ENCODE data around the gene PRRC2B.
"Not testable (repeated sequence)": the region's sequence is repeated elsewhere in the genome, so short reads cannot be mapped to it uniquely, and the experiment has no call there.

PRRC2B gene

DNA sequence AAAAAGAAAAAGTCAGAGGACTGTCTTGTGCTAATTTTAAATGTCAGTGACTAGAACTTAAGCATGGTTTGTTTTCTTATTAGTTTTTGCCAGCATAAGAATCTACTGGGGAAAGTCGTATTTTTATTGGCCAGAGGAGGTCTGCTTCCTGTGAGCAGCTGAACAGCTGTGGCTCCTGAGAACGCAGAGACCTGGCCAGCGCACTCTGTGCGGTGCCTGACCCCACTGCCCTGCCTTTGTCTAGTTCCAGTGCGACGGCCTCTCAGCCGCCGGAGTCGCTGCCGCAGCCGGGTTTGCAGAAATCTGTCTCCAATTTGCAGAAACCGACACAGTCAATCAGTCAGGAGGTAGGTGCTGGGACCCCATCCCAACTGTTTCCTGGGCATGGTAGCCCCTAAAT is 42.5 kb downstream of the PRRC2B start:
- Mint-ChIP-seq H3K4me3 (no peak overlapping the region), H3K4me1 (peaks cover 28% of the 10 kb centered on the region), H3K9me3 (no peaks in the 10 kb centered on the region), H3K36me3 (ENCODE audit: insufficient read depth) (peaks cover 74% of the 10 kb centered on the region), H3K27me3 (no peaks in the 10 kb centered on the region), H3K27ac (ENCODE audit: low read depth) (no peak overlapping the region)
- ATAC-seq (replicated peaks; ENCODE audit: extremely low read depth, poor library complexity, severe bottlenecking): no peak
- DNase-seq (ENCODE audit: low spot score in 2 of 2): no peak

DNA sequence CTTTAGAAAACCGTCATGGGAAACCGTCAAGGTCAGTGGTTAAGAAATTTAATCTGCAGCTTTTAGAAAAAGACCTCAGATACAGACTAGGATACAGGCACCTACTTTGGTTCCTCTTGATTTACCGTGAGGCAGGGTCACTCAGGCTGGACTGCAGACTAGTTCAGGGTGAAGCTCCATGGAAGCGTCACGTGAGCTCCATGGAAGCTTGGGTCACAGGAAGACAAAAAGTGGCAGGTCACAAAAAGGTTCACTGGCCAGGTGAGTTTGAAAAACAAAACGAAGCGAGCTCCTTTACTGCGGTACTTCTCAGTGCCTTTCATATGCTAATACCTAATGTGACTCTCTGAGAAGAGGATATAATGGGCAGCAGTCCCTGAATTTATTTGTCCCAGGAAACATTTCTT is 43.0 kb downstream of the PRRC2B start:
- Mint-ChIP-seq H3K4me1 (peaks cover 33% of the 10 kb centered on the region), H3K4me3 (no peak overlapping the region), H3K27ac (ENCODE audit: low read depth) (no peak overlapping the region), H3K36me3 (ENCODE audit: insufficient read depth) (peaks cover 79% of the 10 kb centered on the region), H3K9me3 (no peaks in the 10 kb centered on the region), H3K27me3 (no peaks in the 10 kb centered on the region)
- DNase-seq (ENCODE audit: low spot score in 2 of 2): no peak
- ATAC-seq (replicated peaks; ENCODE audit: extremely low read depth, poor library complexity, severe bottlenecking): no peak

DNA sequence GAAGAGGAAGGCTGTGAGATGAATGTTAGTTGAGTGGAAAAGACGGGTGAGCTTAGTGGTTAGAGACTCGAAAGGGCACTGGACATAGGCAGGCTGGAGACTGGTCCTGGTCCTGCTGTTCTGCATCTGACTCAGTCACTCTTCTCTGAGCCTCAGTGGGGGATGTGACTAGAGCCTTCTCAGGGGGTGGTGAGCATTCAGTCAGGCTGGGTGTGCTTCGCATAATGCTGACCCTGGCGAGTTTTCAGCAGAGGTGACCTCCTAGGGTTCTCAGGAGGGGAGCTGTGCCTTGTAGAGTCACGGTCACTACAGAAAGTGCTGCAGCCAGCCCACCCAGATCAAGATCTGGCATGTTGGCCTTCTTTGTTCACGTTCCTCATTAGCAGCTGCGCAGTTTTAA is 44.3 kb downstream of the PRRC2B start:
- H3K9me3 Mint-ChIP-seq: no peaks in the 10 kb centered on the region
- DNase-seq (ENCODE audit: low spot score in 2 of 2) (no peak), ATAC-seq (replicated peaks; ENCODE audit: extremely low read depth, poor library complexity, severe bottlenecking) (no peak)
- peaks cover 75% of the 10 kb centered on the region for H3K36me3 Mint-ChIP-seq (ENCODE audit: insufficient read depth)
- peaks cover 33% of the 10 kb centered on the region for H3K4me1 Mint-ChIP-seq
- H3K4me3 Mint-ChIP-seq: no peak overlapping the region
- no peaks in the 10 kb centered on the region for H3K27me3 Mint-ChIP-seq
- peak overlapping the region; percentile 80 for H3K27ac Mint-ChIP-seq (ENCODE audit: low read depth)

DNA sequence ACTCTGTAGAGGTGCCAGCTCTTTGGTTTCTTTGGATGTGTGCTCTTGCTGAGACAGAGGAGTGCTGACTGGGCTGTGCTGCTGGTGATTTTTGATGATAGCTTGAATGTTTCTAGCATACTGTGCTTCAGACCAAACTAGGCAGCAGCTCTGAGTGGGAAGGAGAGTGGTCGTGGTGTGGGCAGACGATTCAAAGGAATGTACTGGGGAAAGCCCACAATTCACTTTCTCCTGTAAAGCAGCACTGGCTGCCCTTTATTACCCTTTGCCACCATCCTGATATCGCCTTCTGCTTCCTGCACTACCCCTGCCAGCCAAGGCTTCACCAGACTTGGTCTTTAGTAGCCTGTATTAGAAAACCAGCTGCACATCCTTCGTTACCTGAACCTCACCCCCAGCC is 45.3 kb downstream of the PRRC2B start:
- Mint-ChIP-seq H3K27ac (ENCODE audit: low read depth) (peak overlapping the region; percentile 80), H3K36me3 (ENCODE audit: insufficient read depth) (peaks cover 74% of the 10 kb centered on the region), H3K9me3 (no peaks in the 10 kb centered on the region), H3K27me3 (no peaks in the 10 kb centered on the region), H3K4me3 (no peak overlapping the region), H3K4me1 (peaks cover 33% of the 10 kb centered on the region)
- ATAC-seq (replicated peaks; ENCODE audit: extremely low read depth, poor library complexity, severe bottlenecking) (no peak), DNase-seq (ENCODE audit: low spot score in 2 of 2) (no peak)

DNA sequence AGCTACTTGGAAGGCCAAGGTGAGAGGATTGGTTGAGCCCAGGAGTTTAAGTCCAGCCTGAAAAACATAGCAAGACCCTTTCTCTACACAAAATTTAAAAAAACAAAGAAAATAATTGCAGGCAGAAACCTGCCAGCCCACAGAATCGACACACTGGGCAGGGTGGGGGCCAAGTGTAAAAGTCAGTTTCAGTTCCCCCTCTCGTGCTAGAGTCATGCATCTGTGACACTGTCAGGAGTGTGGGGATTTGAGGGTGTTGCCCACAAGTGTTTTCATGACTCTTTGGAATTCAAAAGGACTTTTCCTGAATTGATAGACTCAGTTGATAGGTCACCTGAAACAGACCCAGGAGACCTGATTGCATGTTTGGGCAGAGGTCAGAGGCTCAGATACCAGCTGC is 47.6 kb downstream of the PRRC2B start:
- Mint-ChIP-seq H3K27ac (ENCODE audit: low read depth) (no peak overlapping the region), H3K27me3 (no peaks in the 10 kb centered on the region)

DNA sequence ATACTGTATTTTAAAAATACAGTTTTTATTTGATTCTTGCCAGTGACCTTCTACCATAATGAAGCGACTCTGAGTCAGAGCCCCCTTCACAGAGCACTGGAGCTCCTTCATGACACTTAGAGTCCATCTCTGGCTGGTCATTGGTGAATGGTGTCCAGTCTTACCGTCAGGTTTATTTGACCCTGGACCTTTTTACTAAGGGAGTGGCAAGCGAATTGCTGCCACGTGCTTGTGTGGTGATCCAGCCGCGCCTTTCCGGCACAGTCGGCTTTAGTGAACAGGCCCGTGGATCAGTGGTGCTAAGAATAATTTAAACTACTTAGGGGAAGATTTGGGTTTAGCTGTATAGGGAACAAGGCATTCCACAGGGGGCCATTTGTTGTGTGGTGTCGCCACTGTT is 48.5 kb downstream of the PRRC2B start:
- Mint-ChIP-seq H3K27ac (ENCODE audit: low read depth) (no peak overlapping the region), H3K9me3 (no peaks in the 10 kb centered on the region), H3K27me3 (no peaks in the 10 kb centered on the region), H3K4me3 (no peak overlapping the region), H3K4me1 (peaks cover 33% of the 10 kb centered on the region), H3K36me3 (ENCODE audit: insufficient read depth) (peaks cover 79% of the 10 kb centered on the region)
- ATAC-seq (replicated peaks; ENCODE audit: extremely low read depth, poor library complexity, severe bottlenecking) (no peak), DNase-seq (ENCODE audit: low spot score in 2 of 2) (no peak)

More for the DNA sequence above, 47.6 kb downstream of the PRRC2B start:
- DNase-seq (ENCODE audit: low spot score in 2 of 2) (no peak), ATAC-seq (replicated peaks; ENCODE audit: extremely low read depth, poor library complexity, severe bottlenecking) (peak; percentile 64)
- H3K36me3 Mint-ChIP-seq (ENCODE audit: insufficient read depth): peaks cover 75% of the 10 kb centered on the region
- no peak overlapping the region for H3K4me3 Mint-ChIP-seq
- no peaks in the 10 kb centered on the region for H3K9me3 Mint-ChIP-seq
- peaks cover 33% of the 10 kb centered on the region for H3K4me1 Mint-ChIP-seq

DNA sequence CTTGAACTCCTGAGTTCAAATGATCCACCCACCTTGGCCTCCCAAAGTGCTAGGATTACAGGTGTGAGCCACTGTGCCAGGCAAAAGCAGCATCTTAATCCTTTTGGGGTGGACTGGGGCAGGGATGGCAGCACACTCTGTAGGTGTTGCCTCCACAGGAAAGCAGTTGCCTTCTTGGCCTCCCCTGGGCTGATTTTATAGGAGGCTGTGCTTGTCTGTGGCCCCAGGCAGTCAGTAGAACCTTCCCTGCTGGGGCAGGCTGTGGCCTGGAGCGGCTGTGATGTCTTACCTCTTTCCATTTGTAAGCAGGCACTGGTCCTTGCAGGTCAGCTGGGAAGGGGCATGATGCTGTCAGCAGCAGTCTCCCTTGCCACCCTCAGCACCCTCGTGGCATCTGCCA is 49.8 kb downstream of the PRRC2B start:
- peak overlapping the region; percentile 46 for H3K27ac Mint-ChIP-seq (ENCODE audit: low read depth)
- H3K9me3 Mint-ChIP-seq: no peaks in the 10 kb centered on the region
- H3K4me1 Mint-ChIP-seq: peaks cover 33% of the 10 kb centered on the region
- no peak overlapping the region for H3K4me3 Mint-ChIP-seq
- ATAC-seq (replicated peaks; ENCODE audit: extremely low read depth, poor library complexity, severe bottlenecking) (no peak), DNase-seq (ENCODE audit: low spot score in 2 of 2) (no peak)
- H3K27me3 Mint-ChIP-seq: no peaks in the 10 kb centered on the region
- peaks cover 76% of the 10 kb centered on the region for H3K36me3 Mint-ChIP-seq (ENCODE audit: insufficient read depth)

DNA sequence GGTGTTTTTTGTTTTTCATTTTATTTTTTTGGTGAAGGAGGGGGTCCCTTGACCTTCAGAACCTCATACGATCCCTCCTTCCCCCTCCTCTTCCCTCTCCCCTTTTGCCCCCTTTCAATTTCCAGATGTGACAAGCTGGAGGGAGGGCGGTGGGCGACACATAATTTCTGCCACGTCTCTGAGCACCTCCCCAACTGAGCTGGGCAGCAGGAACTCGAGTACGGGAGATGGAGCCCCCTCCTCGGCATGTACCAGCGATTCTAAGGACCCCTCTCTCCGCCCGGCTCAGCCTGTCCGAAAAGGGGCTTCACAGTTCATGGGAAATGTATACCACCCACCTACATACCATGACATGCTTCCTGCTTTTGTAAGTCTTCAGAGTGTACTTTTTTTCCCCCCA is 52.4 kb downstream of the PRRC2B start:
- DNase-seq (ENCODE audit: low spot score in 2 of 2) (no peak), ATAC-seq (replicated peaks; ENCODE audit: extremely low read depth, poor library complexity, severe bottlenecking) (no peak)
- H3K9me3 Mint-ChIP-seq: no peaks in the 10 kb centered on the region
- no peak overlapping the region for H3K27ac Mint-ChIP-seq (ENCODE audit: low read depth)
- H3K27me3 Mint-ChIP-seq: no peaks in the 10 kb centered on the region
- no peak overlapping the region for H3K4me3 Mint-ChIP-seq
- peaks cover 13% of the 10 kb centered on the region for H3K4me1 Mint-ChIP-seq
- H3K36me3 Mint-ChIP-seq (ENCODE audit: insufficient read depth): peaks cover 82% of the 10 kb centered on the region

DNA sequence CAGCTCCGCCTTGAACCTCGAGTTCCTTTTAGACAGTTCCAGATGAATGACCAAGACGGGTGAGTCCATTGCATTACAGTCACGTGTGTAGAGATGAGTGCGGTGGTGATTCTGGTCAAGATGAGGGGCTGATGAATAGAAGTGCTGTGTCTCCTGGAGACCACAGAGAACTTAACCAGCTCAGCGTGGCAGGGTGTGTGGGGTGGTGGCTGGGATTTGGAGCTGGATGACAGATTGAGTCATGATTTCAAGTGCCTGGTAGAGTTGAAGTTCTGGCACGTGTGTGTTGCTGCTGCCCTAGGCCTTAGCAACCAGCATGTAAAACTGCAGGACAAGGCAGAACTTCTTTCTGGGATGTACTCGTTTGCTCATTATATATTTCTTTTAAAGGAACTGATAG is 53.3 kb downstream of the PRRC2B start:
- no peak for ATAC-seq (replicated peaks; ENCODE audit: extremely low read depth, poor library complexity, severe bottlenecking)
- Mint-ChIP-seq H3K27ac (ENCODE audit: low read depth) (no peak overlapping the region), H3K4me1 (peaks cover 16% of the 10 kb centered on the region), H3K4me3 (no peak overlapping the region), H3K27me3 (no peaks in the 10 kb centered on the region), H3K36me3 (ENCODE audit: insufficient read depth) (peaks cover 79% of the 10 kb centered on the region), H3K9me3 (no peaks in the 10 kb centered on the region)
- no peak for DNase-seq (ENCODE audit: low spot score in 2 of 2)

DNA sequence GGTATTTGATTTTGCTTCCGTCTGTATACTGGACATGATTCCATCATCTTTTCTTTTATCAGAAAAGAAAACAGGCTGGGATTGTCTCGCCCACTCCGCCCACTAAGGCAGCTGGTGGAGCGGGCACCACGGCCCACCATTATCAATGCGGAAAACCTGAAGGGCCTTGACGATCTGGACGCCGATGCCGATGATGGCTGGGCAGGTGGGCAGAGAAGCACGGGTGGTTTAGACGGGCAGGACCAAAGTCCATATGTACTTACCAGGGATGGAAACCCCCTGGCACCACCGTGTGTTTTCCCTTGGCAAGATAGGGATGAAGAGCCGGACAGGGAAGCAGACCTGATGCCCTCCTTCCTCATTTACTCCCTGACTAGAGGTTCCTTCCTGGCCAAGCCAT is 53.7 kb downstream of the PRRC2B start:
- Mint-ChIP-seq H3K36me3 (ENCODE audit: insufficient read depth) (peaks cover 81% of the 10 kb centered on the region), H3K27me3 (no peaks in the 10 kb centered on the region), H3K9me3 (no peaks in the 10 kb centered on the region), H3K4me1 (peaks cover 16% of the 10 kb centered on the region), H3K4me3 (no peak overlapping the region), H3K27ac (ENCODE audit: low read depth) (no peak overlapping the region)
- DNase-seq (ENCODE audit: low spot score in 2 of 2) (no peak), ATAC-seq (replicated peaks; ENCODE audit: extremely low read depth, poor library complexity, severe bottlenecking) (no peak)

DNA sequence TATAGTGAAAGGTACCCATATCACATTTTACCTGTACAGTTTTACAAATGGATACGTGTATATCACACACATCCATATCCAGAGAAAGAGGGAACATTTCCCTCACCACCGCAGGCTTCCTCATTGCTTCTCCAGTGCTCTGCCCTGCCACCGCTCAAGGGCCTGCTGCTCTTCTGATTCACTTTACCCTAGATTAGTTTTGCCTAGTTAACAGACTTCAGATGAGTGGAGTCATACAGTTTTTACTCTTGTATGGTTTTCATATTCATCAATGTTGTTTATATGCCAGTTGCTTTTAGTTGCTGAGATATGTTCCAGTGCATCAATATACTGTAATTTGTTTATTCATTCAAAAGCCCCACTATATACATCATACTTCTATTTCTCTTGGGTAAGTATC is 54.9 kb downstream of the PRRC2B start:
- ATAC-seq (replicated peaks; ENCODE audit: extremely low read depth, poor library complexity, severe bottlenecking) (no peak), DNase-seq (ENCODE audit: low spot score in 2 of 2) (no peak)
- no peaks in the 10 kb centered on the region for H3K9me3 Mint-ChIP-seq
- H3K4me1 Mint-ChIP-seq: peaks cover 22% of the 10 kb centered on the region
- peaks cover 76% of the 10 kb centered on the region for H3K36me3 Mint-ChIP-seq (ENCODE audit: insufficient read depth)
- no peak overlapping the region for H3K4me3 Mint-ChIP-seq
- peak overlapping the region; percentile 41 for H3K27ac Mint-ChIP-seq (ENCODE audit: low read depth)
- H3K27me3 Mint-ChIP-seq: no peaks in the 10 kb centered on the region

DNA sequence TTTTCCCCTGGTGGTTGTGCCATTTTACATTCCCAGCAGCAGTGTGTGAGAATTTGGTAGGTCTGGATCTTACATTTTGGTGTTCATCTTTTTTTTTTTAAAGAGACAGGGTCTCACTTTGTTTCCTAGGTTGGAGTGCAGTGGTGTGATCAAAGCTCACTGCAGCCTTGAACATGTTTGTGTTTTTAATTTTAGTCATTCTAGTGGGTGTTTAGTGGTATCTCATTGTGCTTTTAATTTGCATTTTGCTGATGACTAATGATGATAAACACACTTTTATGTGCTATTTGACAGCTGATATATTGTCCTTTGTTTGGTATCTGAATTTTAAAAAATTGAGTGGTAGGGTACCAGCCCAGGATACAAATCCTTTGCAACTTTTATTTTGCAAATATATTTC is 55.4 kb downstream of the PRRC2B start:
- H3K27me3 Mint-ChIP-seq: no peaks in the 10 kb centered on the region
- H3K9me3 Mint-ChIP-seq: no peaks in the 10 kb centered on the region
- ATAC-seq (replicated peaks; ENCODE audit: extremely low read depth, poor library complexity, severe bottlenecking): no peak
- H3K27ac Mint-ChIP-seq (ENCODE audit: low read depth): peak overlapping the region; percentile 41
- H3K4me3 Mint-ChIP-seq: no peak overlapping the region
- peaks cover 27% of the 10 kb centered on the region for H3K4me1 Mint-ChIP-seq
- peaks cover 76% of the 10 kb centered on the region for H3K36me3 Mint-ChIP-seq (ENCODE audit: insufficient read depth)
- no peak for DNase-seq (ENCODE audit: low spot score in 2 of 2)

DNA sequence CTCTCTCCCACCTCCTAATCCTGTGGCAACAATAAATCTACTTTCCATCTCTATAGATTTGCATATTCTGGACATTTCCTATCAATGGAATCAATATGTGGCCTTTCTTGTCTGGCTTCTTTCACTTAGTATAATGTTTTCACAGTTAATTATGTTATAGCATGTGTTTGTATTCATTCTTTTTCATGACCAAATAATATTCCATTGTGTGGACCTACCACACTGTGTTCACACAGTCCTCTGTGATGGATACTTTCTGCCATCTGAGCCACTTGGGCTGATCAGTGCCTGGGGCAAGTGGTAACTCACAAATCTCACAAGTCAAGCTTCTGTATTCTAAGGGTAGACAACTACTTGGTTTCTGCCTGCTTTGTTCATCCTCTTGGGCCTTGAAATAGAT is 60.1 kb downstream of the PRRC2B start:
- Mint-ChIP-seq H3K4me1 (peaks cover 31% of the 10 kb centered on the region), H3K9me3 (no peaks in the 10 kb centered on the region), H3K27me3 (no peaks in the 10 kb centered on the region), H3K4me3 (no peak overlapping the region), H3K27ac (ENCODE audit: low read depth) (no peak overlapping the region), H3K36me3 (ENCODE audit: insufficient read depth) (peaks cover 81% of the 10 kb centered on the region)
- DNase-seq (ENCODE audit: low spot score in 2 of 2) (no peak), ATAC-seq (replicated peaks; ENCODE audit: extremely low read depth, poor library complexity, severe bottlenecking) (no peak)

DNA sequence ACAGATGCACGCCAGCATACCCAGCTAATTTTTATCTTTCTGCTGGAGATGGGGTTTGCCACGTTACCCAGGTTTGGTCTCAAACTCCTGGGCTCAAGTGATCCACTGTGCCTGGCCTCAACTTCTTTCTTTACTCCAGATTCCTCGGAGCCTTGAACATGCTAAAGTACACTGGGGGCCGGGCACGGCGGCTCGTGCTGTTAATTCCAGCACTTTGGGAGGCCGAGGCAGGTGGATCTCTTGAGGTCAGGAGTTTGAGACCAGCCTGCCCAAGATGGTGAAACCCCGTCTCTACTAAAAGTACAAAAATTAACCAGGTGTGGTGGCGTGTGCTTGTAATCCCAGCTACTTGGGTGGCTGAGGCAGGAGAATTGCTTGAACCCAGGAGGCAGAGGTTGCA is 61.8 kb downstream of the PRRC2B start:
- not testable (repeated sequence) for H3K27me3 Mint-ChIP-seq; H3K9me3 Mint-ChIP-seq; ATAC-seq (replicated peaks; ENCODE audit: extremely low read depth, poor library complexity, severe bottlenecking); H3K27ac Mint-ChIP-seq (ENCODE audit: low read depth); DNase-seq (ENCODE audit: low spot score in 2 of 2); H3K4me3 Mint-ChIP-seq
- Mint-ChIP-seq H3K36me3 (ENCODE audit: insufficient read depth) (peaks cover 80% of the 10 kb centered on the region), H3K4me1 (peaks cover 34% of the 10 kb centered on the region)
